ENCODE data around the gene TCP11L1. TPM values are rescaled to one million over a fixed set of nuclear protein-coding genes. Genes with fewer than 3 reads are reported as not detected.

TCP11L1 gene
- total and polyA plus RNA-seq, 9 of the 15 experiments (the other 6 are each of a cell fraction or from before 2014, with no cell fraction given) = 1.6 to 15.3 (median 5.4) TPM

GRCh38 chr11:33015621-33016551 is 23.5 kb upstream of the TCP11L1 start, which contains the start of gene DEPDC7 (continued):
- no peak for TF ChIP-seq ARID3B (CRISPR knock-in tag; IDR thresholded peaks at IDR 0.05; ENCODE audit: borderline replicate concordance)
- no peak for TF ChIP-seq ZNF780A (CRISPR knock-in tag; IDR thresholded peaks at IDR 0.05)
- TF ChIP-seq PHB (CRISPR knock-in tag; IDR thresholded peaks at IDR 0.05) = no peak
- no peak for TF ChIP-seq ZNF253 (CRISPR knock-in tag; conservative IDR thresholded peaks at IDR 0.05)
- peak; percentile 50 for TF ChIP-seq RBM22 (IDR thresholded peaks at IDR 0.05; ENCODE audit: low read depth, low read length, poor library complexity, severe bottlenecking)
- TF ChIP-seq MEF2D (tag; conservative IDR thresholded peaks at IDR 0.05; ENCODE audit: low read depth) = no peak
- no peak; the same call in 1 of the 2 replicates for TF ChIP-seq ZBTB7A (IDR thresholded peaks at IDR 0.05; ENCODE audit: borderline replicate concordance, control insufficient read depth, low read depth, low read length)
- 0 out of 2 replicates have a peak, but pooled peaks have one; percentile 72 for TF ChIP-seq HDAC8 (tag; IDR thresholded peaks at IDR 0.05)
- TF ChIP-seq FOXP1 (CRISPR knock-in tag; IDR thresholded peaks at IDR 0.05) = peak; percentile 79; the same call in 1 of the 2 replicates
- TF ChIP-seq TOE1 (IDR thresholded peaks at IDR 0.05; ENCODE audit: borderline replicate concordance) = peak; percentile 96
- TF ChIP-seq TOE1 (CRISPR knock-in tag; IDR thresholded peaks at IDR 0.05; ENCODE audit: borderline replicate concordance, low read depth) = no peak
- TF ChIP-seq FOXO4 (CRISPR knock-in tag; IDR thresholded peaks at IDR 0.05) = no peak
- peak; percentile 98 for TF ChIP-seq L3MBTL2 (IDR thresholded peaks at IDR 0.05)
- TF ChIP-seq THAP12 (CRISPR knock-in tag; IDR thresholded peaks at IDR 0.05) = 0 out of 2 replicates have a peak, but pooled peaks have one; percentile 20
- TF ChIP-seq GABPB2 (CRISPR knock-in tag; conservative IDR thresholded peaks at IDR 0.05) = no peak
- peak; percentile 81; the same call in 1 of the 2 replicates for TF ChIP-seq EP400 (IDR thresholded peaks at IDR 0.05)
- TF ChIP-seq GTF2E2 (tag; IDR thresholded peaks at IDR 0.05) = no peak
- no peak for TF ChIP-seq HNRNPL (IDR thresholded peaks at IDR 0.05; ENCODE audit: low read depth, low read length)
- no peak for TF ChIP-seq ZNF41 (CRISPR knock-in tag; conservative IDR thresholded peaks at IDR 0.05)
- no peak for TF ChIP-seq ZSCAN32 (CRISPR knock-in tag; IDR thresholded peaks at IDR 0.05)
- TF ChIP-seq ZNF583 (CRISPR knock-in tag; IDR thresholded peaks at IDR 0.05) = no peak
- no peak for TF ChIP-seq SETDB1 (IDR thresholded peaks at IDR 0.05; ENCODE audit: low read length)
